Ectodermal cell (in vitro differentiated cells): ENCODE results near the gene FSHR.

Experiments used
- H3K27ac ChIP-seq: 2 replicates; pipeline ENCODE4 v1.7.0; 2013; ENCODE audit warnings: mild to moderate bottlenecking, low read depth, low read length; ENCODE audit not compliant: insufficient read depth, poor library complexity, severe bottlenecking
- H3K27me3 ChIP-seq: 2 replicates; pipeline ENCODE4 v1.7.0; 2013; ENCODE audit warnings: mild to moderate bottlenecking, low read length; ENCODE audit not compliant: insufficient read depth, control insufficient read depth, poor library complexity, severe bottlenecking
- H3K36me3 ChIP-seq: one replicate; pipeline ENCODE4 v1.7.0; 2013; ENCODE audit warnings: low read length; ENCODE audit not compliant: control insufficient read depth, insufficient read depth
- H3K4me1 ChIP-seq: one replicate; pipeline ENCODE4 v1.7.0; 2013; ENCODE audit warnings: low read length; ENCODE audit not compliant: control insufficient read depth, insufficient read depth
- H3K4me3 ChIP-seq: 2 replicates; pipeline ENCODE4 v1.7.0; 2013; ENCODE audit warnings: low read depth, low read length, control low read depth; ENCODE audit not compliant: insufficient read depth
- H3K9me3 ChIP-seq: 2 replicates; pipeline ENCODE4 v1.7.0; 2013; ENCODE audit warnings: mild to moderate bottlenecking, low read length, moderate library complexity; ENCODE audit not compliant: control insufficient read depth
- WGBS, 2 experiments: methylation state at CpG; one replicate each; pipeline ENCODE4 v1.1.7; 2013; ENCODE audit warnings: missing lambda C conversion rate in 2 of 2; 5-methylcytosine and 5-hydroxymethylcytosine counted together

Gene FSHR

GRCh38 chr2:49123600-49123999 lies 30.7 kb downstream of the FSHR start:
- Histone ChIP-seq H3K9me3 (no peaks in the 10 kb centered on the region), H3K27ac (no peak overlapping the region), H3K4me1 (no peaks in the 10 kb centered on the region), H3K36me3 (no peaks in the 10 kb centered on the region), H3K4me3 (no peak overlapping the region), H3K27me3 (no peaks in the 10 kb centered on the region)
- WGBS, 2 experiments = 33 to 47% methylated on average over 1 of the region's 1 CpG

GRCh38 chr2:49122107-49122506 lies 32.2 kb downstream of the FSHR start:
- H3K4me3 ChIP-seq = no peak overlapping the region
- no peak overlapping the region for H3K27ac ChIP-seq
- WGBS, 2 experiments = 90 to 93% methylated on average over 4 of the region's 4 CpGs
- no peaks in the 10 kb centered on the region for H3K9me3 ChIP-seq
- H3K4me1 ChIP-seq = no peaks in the 10 kb centered on the region
- no peaks in the 10 kb centered on the region for H3K36me3 ChIP-seq
- H3K27me3 ChIP-seq = no peaks in the 10 kb centered on the region

GRCh38 chr2:49113046-49113445 lies 41.3 kb downstream of the FSHR start:
- no peaks in the 10 kb centered on the region for H3K36me3 ChIP-seq
- H3K27me3 ChIP-seq = no peaks in the 10 kb centered on the region
- 97 to 98% methylated on average over 2 of the region's 2 CpGs for WGBS, 2 experiments
- H3K27ac ChIP-seq = no peak overlapping the region
- no peaks in the 10 kb centered on the region for H3K9me3 ChIP-seq
- no peak overlapping the region for H3K4me3 ChIP-seq
- no peaks in the 10 kb centered on the region for H3K4me1 ChIP-seq

DNA sequence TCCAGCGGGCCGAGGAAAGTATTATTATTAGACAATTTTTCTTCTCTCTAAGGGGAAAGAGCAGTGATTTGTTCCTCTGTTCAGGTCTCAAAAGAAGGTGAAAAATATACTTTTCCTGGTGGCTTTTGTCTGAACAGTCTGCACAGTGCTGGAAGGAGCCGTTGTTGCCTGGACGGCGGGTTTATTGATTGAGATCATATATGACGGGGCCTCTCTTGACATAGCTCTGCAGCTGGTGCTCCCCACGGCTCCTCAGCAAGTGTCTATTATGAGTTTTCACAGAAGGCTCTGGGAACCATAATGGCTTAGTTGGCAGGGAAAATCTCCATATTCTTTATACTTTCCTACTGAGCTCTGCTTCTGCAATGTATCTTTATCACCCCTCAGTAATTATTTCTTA lies 42.9 kb downstream of the FSHR start:
- Histone ChIP-seq H3K9me3 (no peaks in the 10 kb centered on the region), H3K4me3 (no peak overlapping the region), H3K27me3 (no peaks in the 10 kb centered on the region), H3K4me1 (no peaks in the 10 kb centered on the region), H3K27ac (peak overlapping the region; percentile 75), H3K36me3 (no peaks in the 10 kb centered on the region)
- WGBS, 2 experiments = 72 to 82% methylated on average over 5 to 7 of the region's 7 CpGs

GRCh38 chr2:49111006-49111405 lies 43.3 kb downstream of the FSHR start:
- Histone ChIP-seq H3K36me3 (no peaks in the 10 kb centered on the region), H3K27ac (peak overlapping the region; percentile 75), H3K4me3 (no peak overlapping the region), H3K9me3 (no peaks in the 10 kb centered on the region), H3K4me1 (no peaks in the 10 kb centered on the region), H3K27me3 (no peaks in the 10 kb centered on the region)
- 92 to 97% methylated on average over 2 of the region's 2 CpGs for WGBS, 2 experiments

DNA sequence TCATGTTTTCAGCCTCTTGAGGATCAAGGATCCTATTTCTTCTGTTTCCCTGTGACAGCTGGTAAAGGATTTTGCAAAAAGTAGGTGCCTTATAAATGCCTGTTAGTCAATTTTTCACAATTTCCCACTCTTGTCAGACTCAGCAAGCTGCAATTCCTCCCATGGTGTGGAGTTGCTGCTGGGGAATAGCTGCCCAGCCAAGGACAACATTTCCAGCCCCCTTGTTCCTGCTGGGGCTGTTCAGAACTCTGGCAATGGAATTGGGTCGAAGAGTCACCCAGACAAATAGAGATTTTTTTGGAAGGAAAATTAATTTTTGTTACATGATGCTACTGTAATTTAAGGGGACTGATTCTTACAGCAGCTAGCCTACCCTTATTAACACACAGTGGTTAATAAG lies 43.7 kb downstream of the FSHR start:
- Histone ChIP-seq H3K27me3 (no peaks in the 10 kb centered on the region), H3K4me3 (no peak overlapping the region), H3K36me3 (no peaks in the 10 kb centered on the region), H3K27ac (peak overlapping the region; percentile 75), H3K9me3 (no peaks in the 10 kb centered on the region), H3K4me1 (no peaks in the 10 kb centered on the region)
- 83 to 100% methylated on average over 1 of the region's 1 CpG for WGBS, 2 experiments

- Histone ChIP-seq H3K27me3 (no peaks in the 10 kb centered on the region), H3K4me1 (no peaks in the 10 kb centered on the region), H3K4me3 (no peak overlapping the region), H3K36me3 (no peaks in the 10 kb centered on the region), H3K9me3 (no peaks in the 10 kb centered on the region), H3K27ac (no peak overlapping the region)
- 90 to 93% methylated on average over 3 of the region's 3 CpGs for WGBS, 2 experiments
These were observed 45.5 kb downstream of the FSHR start for GRCh38 chr2:49108851-49109250.

- Histone ChIP-seq H3K27me3 (no peaks in the 10 kb centered on the region), H3K27ac (no peak overlapping the region), H3K36me3 (no peaks in the 10 kb centered on the region), H3K4me1 (no peaks in the 10 kb centered on the region), H3K9me3 (no peaks in the 10 kb centered on the region), H3K4me3 (no peak overlapping the region)
- 92 to 95% methylated on average over 3 of the region's 3 CpGs for WGBS, 2 experiments
These were observed 45.9 kb downstream of the FSHR start for GRCh38 chr2:49108436-49108835.

GRCh38 chr2:49105506-49105905 lies 48.8 kb downstream of the FSHR start:
- WGBS, 2 experiments = 79 to 82% methylated on average over 2 of the region's 2 CpGs
- no peaks in the 10 kb centered on the region for H3K36me3 ChIP-seq
- H3K4me3 ChIP-seq = no peak overlapping the region
- H3K4me1 ChIP-seq = no peaks in the 10 kb centered on the region
- H3K9me3 ChIP-seq = no peaks in the 10 kb centered on the region
- H3K27me3 ChIP-seq = no peaks in the 10 kb centered on the region
- no peak overlapping the region for H3K27ac ChIP-seq

GRCh38 chr2:49102146-49102545 lies 52.2 kb downstream of the FSHR start:
- H3K27me3 ChIP-seq = no peaks in the 10 kb centered on the region
- no peaks in the 10 kb centered on the region for H3K36me3 ChIP-seq
- no peak overlapping the region for H3K4me3 ChIP-seq
- 88 to 95% methylated on average over 1 of the region's 1 CpG for WGBS, 2 experiments
- no peaks in the 10 kb centered on the region for H3K4me1 ChIP-seq
- no peak overlapping the region for H3K27ac ChIP-seq
- no peaks in the 10 kb centered on the region for H3K9me3 ChIP-seq

DNA sequence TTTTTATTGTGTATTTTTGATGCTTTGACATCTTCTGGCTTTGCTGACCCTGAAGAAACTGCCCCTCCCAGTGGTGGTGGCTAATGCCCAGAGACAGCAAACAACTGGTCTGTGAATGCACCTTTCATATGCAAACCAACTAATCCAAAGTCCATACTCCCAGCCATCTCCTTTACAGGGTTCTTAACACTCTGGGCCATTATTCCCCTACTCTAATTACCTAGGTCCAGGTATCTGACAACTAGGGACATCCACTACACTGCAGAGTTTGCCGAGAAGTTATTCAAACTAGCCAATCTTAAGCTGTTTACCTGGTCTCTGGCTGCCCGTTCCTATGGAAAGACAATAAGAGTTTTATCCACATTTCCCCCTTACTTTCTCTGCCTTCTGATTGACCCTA lies 73.6 kb downstream of the FSHR start:
- peak overlapping the region; percentile 36 for H3K27ac ChIP-seq
- peaks cover 5% of the 10 kb centered on the region for H3K4me1 ChIP-seq
- H3K4me3 ChIP-seq = no peak overlapping the region
- no peaks in the 10 kb centered on the region for H3K27me3 ChIP-seq
- H3K36me3 ChIP-seq = no peaks in the 10 kb centered on the region
- H3K9me3 ChIP-seq = no peaks in the 10 kb centered on the region
- WGBS, 2 experiments = 11 to 13% methylated on average over 2 of the region's 2 CpGs
